ENCODE measurements around the gene PLEKHG3.

PLEKHG3 gene

DNA sequence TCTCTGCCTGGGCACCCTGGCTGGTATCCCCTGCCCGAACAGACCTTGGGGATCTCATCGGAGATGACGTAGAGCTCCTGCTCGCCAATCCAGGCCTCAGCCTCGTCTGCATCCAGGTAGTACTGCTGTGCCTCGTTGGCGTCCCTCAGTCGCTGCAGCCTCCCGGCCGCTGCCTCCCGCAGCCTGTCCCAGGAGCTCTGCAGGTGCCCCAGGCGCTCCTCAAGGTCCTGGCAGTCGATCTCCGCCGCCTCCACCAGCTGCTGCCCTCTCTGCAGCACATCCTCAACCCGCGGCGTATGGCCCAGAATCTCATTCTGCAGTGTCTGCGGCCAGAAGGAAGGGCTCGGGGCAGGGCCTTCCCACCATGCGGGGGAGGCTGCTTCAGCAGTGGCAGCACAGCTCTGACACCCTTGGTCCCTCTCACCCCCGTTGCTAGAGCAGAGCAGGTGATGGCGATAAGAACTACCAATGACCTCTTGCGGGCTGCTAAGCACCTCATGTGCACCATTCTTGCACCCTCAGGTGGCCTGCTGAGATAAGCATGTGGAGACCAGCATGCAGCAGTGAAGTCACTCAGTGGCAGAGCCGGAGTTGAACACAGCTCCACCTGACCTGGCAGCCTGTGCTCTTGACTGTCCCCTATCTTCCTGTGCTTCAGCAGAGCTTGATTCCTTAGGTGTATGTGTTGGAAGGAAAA is 71.0 kb downstream of the PLEKHG3 start:
- DNase-seq: no peak
- Histone ChIP-seq H3K4me1 (no peaks in the 10 kb centered on the region), H3K36me3 (no peaks in the 10 kb centered on the region), H3K4me3 (ENCODE audit: low read depth, low read length) (no peak overlapping the region), H3K9me3 (no peaks in the 10 kb centered on the region; the same call in none of the 2 replicates), H3K27me3 (no peaks in the 10 kb centered on the region)
- TF ChIP-seq, protein P1, sequence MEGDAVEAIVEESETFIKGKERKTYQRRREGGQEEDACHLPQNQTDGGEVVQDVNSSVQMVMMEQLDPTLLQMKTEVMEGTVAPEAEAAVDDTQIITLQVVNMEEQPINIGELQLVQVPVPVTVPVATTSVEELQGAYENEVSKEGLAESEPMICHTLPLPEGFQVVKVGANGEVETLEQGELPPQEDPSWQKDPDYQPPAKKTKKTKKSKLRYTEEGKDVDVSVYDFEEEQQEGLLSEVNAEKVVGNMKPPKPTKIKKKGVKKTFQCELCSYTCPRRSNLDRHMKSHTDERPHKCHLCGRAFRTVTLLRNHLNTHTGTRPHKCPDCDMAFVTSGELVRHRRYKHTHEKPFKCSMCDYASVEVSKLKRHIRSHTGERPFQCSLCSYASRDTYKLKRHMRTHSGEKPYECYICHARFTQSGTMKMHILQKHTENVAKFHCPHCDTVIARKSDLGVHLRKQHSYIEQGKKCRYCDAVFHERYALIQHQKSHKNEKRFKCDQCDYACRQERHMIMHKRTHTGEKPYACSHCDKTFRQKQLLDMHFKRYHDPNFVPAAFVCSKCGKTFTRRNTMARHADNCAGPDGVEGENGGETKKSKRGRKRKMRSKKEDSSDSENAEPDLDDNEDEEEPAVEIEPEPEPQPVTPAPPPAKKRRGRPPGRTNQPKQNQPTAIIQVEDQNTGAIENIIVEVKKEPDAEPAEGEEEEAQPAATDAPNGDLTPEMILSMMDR (IDR thresholded peaks at IDR 0.05; ENCODE audit: low read depth, low read length): no peak

DNA sequence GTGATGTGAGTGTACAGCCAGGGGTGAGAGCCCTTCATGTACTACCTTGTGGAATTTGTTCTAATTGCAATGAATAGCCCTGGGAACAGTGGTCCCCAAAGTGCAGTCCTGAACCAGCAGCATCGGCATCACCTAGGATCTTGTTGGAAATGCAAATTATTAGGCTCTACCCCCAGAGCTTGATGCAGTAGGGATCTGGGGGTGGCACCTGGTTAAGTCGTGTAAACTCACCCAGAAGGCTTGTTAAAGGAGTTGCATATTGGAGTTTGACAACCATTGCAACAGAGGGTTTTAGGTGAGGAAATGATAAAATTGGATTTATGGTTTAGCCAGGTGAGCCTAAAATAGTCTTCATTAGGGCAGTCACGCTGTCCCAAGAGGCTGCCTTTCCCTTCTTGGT is 73.2 kb downstream of the PLEKHG3 start:
- Histone ChIP-seq H3K9me3 (no peaks in the 10 kb centered on the region; the same call in none of the 2 replicates), H3K36me3 (no peaks in the 10 kb centered on the region), H3K4me1 (no peaks in the 10 kb centered on the region), H3K4me3 (ENCODE audit: low read depth, low read length) (no peak overlapping the region), H3K27me3 (no peaks in the 10 kb centered on the region)
- DNase-seq: no peak
- TF ChIP-seq, protein P1 (IDR thresholded peaks at IDR 0.05; ENCODE audit: low read depth, low read length): no peak

DNA sequence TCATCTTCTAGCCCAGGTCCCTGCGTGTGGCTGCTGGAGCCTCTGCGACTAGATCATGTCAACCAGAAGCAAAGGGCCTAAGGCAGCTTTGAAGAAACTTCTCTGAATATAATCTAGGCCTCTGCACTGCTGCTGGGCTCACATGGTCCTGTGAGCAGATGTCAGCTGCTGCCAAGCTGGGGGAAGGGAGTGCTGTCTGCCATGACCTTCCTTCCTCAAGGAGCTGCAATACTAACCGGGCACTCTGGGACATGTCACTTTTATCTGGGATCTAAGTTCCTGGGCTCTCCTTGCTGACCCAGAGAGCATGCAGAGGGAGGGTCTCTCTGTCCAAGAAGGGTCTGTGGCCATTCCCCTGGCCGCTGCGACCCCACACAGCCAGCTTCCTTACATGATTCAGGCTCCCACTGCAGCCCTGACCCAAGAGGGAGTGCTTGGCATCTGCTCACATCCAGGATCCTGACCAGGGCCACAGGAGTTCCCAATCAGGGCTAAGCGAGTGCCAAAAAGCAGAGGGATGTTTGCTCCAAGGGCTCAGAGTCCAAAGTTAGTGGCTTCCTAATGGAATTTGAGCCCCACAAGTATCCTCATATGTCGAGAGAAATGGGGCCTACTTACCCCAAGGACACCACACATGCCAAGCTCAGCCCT is 74.0 kb downstream of the PLEKHG3 start:
- no peak overlapping the region for H3K4me3 ChIP-seq (ENCODE audit: low read depth, low read length)
- H3K4me1 ChIP-seq: no peaks in the 10 kb centered on the region
- H3K36me3 ChIP-seq: no peaks in the 10 kb centered on the region
- H3K9me3 ChIP-seq: no peaks in the 10 kb centered on the region; the same call in none of the 2 replicates
- no peaks in the 10 kb centered on the region for H3K27me3 ChIP-seq
- DNase-seq: no peak
- TF ChIP-seq, protein P1 (IDR thresholded peaks at IDR 0.05; ENCODE audit: low read depth, low read length): no peak

DNA sequence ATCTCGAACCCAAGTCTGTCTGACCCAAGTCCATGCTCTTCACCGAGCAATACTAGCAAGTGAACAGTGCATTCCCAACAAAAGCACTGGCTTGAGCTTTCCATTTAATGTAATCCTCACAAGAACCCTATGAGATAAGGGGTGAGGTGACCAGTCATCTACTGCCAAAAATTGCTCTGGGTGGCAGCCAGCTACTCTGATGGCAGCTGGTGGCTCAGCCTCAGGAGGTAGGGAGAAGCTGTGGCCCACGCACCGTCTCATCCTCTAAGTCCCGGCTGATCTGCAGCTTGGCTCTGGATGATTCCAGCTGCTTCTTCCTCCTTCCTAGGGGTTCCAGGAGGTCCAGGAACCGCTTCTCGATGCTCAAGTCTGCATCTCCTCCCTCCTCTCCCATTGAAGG is 75.2 kb downstream of the PLEKHG3 start:
- Histone ChIP-seq H3K36me3 (no peaks in the 10 kb centered on the region), H3K4me1 (no peaks in the 10 kb centered on the region), H3K9me3 (no peaks in the 10 kb centered on the region; the same call in none of the 2 replicates), H3K4me3 (ENCODE audit: low read depth, low read length) (no peak overlapping the region), H3K27me3 (no peaks in the 10 kb centered on the region)
- TF ChIP-seq, protein P1 (IDR thresholded peaks at IDR 0.05; ENCODE audit: low read depth, low read length): no peak
- DNase-seq: no peak

DNA sequence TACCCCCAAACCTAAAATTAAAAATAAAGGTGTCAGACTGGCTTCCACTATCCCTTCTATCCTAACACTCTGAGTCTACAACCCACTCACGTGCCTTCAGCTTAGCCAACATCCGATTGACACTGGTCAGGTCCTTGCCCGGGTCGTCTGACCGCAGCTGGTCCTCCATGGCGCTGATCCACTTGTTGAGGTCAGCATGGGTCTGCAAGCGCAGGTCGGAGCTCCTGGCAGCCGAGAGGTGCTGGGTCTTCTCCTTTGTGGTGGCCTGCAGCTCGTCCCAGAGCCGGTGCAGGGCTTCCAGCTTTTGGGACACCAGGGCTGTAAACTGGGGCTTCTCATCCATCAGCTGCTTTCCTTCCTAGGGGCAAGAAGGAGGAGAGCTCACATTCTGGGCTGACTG is 78.0 kb downstream of the PLEKHG3 start:
- DNase-seq: no peak
- TF ChIP-seq, protein P1 (IDR thresholded peaks at IDR 0.05; ENCODE audit: low read depth, low read length): no peak
- no peaks in the 10 kb centered on the region for H3K9me3 ChIP-seq

DNA sequence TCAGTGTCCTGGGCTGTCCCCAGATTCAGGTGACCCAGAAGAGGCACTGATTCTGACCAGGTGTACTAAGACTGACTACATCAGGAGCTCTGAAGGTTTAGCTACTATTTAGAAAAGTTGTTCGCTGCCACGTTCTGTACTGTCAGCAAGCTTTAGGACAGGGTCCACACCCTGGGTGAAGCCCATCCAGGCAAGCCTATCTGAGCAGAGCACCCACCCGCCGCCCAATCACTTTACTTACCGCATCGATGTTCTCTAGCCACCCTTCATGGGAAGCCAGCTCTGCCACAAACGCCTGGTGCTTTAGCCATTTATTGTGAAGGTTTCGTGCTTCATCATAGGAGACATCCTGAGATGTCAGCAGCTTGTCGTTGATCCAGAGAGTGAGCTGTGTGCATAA is 79.8 kb downstream of the PLEKHG3 start:
- Histone ChIP-seq H3K9me3 (no peaks in the 10 kb centered on the region), H3K27me3 (no peaks in the 10 kb centered on the region), H3K4me3 (ENCODE audit: low read depth, low read length) (no peak overlapping the region), H3K4me1 (no peaks in the 10 kb centered on the region), H3K36me3 (no peaks in the 10 kb centered on the region)
- no peak for DNase-seq
- TF ChIP-seq, protein P1 (IDR thresholded peaks at IDR 0.05; ENCODE audit: low read depth, low read length): no peak

More for the DNA sequence above, 78.0 kb downstream of the PLEKHG3 start:
- Histone ChIP-seq H3K27me3 (no peaks in the 10 kb centered on the region), H3K36me3 (no peaks in the 10 kb centered on the region), H3K4me1 (no peaks in the 10 kb centered on the region), H3K4me3 (ENCODE audit: low read depth, low read length) (no peak overlapping the region)

Data from BE2C (cell line).